Measurements from ENCODE around the gene MICAL2. TPM values are rescaled to one million over a fixed set of nuclear protein-coding genes. Genes with fewer than 3 reads are reported as not detected.
A peak's percentile ranks its signal among the peaks of the same experiment; 100 is the strongest.

The MICAL2 gene
- total RNA-seq, 1 donor from 2014 or later: 10.0 TPM

- Mint-ChIP-seq H3K36me3 (ENCODE audit: insufficient read depth) (no peaks in the 10 kb centered on the region), H3K27ac (no peak overlapping the region), H3K27me3 (peaks cover 4% of the 10 kb centered on the region), H3K9me3 (ENCODE audit: low read depth) (no peaks in the 10 kb centered on the region), H3K4me3 (ENCODE audit: low read depth) (no peak overlapping the region), H3K4me1 (ENCODE audit: low read depth) (peaks cover 14% of the 10 kb centered on the region)
- no peak for TF ChIP-seq CTCF (IDR thresholded peaks at IDR 0.05; ENCODE audit: unreplicated experiment)
- DNase-seq (ENCODE audit: low spot score, unreplicated experiment): no peak
These were observed 157.5 kb downstream of the MICAL2 start for GRCh38 chr11:12267921-12268320.

- DNase-seq (ENCODE audit: low spot score, unreplicated experiment): no peak
These were observed 158.7 kb downstream of the MICAL2 start for GRCh38 chr11:12269104-12269441.

GRCh38 chr11:12269446-12270214 lies 159.2 kb downstream of the MICAL2 start:
- Mint-ChIP-seq H3K27ac (no peak overlapping the region), H3K9me3 (ENCODE audit: low read depth) (no peaks in the 10 kb centered on the region), H3K4me1 (ENCODE audit: low read depth) (peaks cover 14% of the 10 kb centered on the region), H3K4me3 (ENCODE audit: low read depth) (no peak overlapping the region), H3K36me3 (ENCODE audit: insufficient read depth) (no peaks in the 10 kb centered on the region), H3K27me3 (peaks cover 7% of the 10 kb centered on the region)
- no peak for DNase-seq (ENCODE audit: low spot score, unreplicated experiment)
- no peak for TF ChIP-seq CTCF (IDR thresholded peaks at IDR 0.05; ENCODE audit: unreplicated experiment)

More at GRCh38 chr11:12269104-12269441, 158.7 kb downstream of the MICAL2 start:
- H3K9me3 Mint-ChIP-seq (ENCODE audit: low read depth): no peaks in the 10 kb centered on the region
- H3K4me1 Mint-ChIP-seq (ENCODE audit: low read depth): peaks cover 14% of the 10 kb centered on the region
- no peaks in the 10 kb centered on the region for H3K36me3 Mint-ChIP-seq (ENCODE audit: insufficient read depth)
- H3K4me3 Mint-ChIP-seq (ENCODE audit: low read depth): no peak overlapping the region
- TF ChIP-seq CTCF (IDR thresholded peaks at IDR 0.05; ENCODE audit: unreplicated experiment): no peak
- peaks cover 7% of the 10 kb centered on the region for H3K27me3 Mint-ChIP-seq
- H3K27ac Mint-ChIP-seq: no peak overlapping the region

GRCh38 chr11:12270215-12270797 lies 159.9 kb downstream of the MICAL2 start:
- Mint-ChIP-seq H3K27me3 (peaks cover 7% of the 10 kb centered on the region), H3K36me3 (ENCODE audit: insufficient read depth) (no peaks in the 10 kb centered on the region), H3K9me3 (ENCODE audit: low read depth) (no peaks in the 10 kb centered on the region), H3K27ac (peak overlapping the region; percentile 63), H3K4me3 (ENCODE audit: low read depth) (no peak overlapping the region), H3K4me1 (ENCODE audit: low read depth) (peaks cover 18% of the 10 kb centered on the region)
- no peak for TF ChIP-seq CTCF (IDR thresholded peaks at IDR 0.05; ENCODE audit: unreplicated experiment)
- no peak for DNase-seq (ENCODE audit: low spot score, unreplicated experiment)

GRCh38 chr11:12270817-12271216 lies 160.4 kb downstream of the MICAL2 start:
- Mint-ChIP-seq H3K36me3 (ENCODE audit: insufficient read depth) (no peaks in the 10 kb centered on the region), H3K27ac (peak overlapping the region; percentile 63), H3K4me1 (ENCODE audit: low read depth) (peaks cover 15% of the 10 kb centered on the region), H3K4me3 (ENCODE audit: low read depth) (no peak overlapping the region), H3K9me3 (ENCODE audit: low read depth) (no peaks in the 10 kb centered on the region), H3K27me3 (peaks cover 7% of the 10 kb centered on the region)
- TF ChIP-seq CTCF (IDR thresholded peaks at IDR 0.05; ENCODE audit: unreplicated experiment): no peak
- no peak for DNase-seq (ENCODE audit: low spot score, unreplicated experiment)
